ENCODE measurements around the gene HIP1R. TPM values are rescaled to one million over a fixed set of nuclear protein-coding genes. Genes with fewer than 3 reads are reported as not detected.

The HIP1R gene
- total and polyA plus RNA-seq, 10 of the 15 experiments (the other 5 are each of a cell fraction or from before 2014, with no cell fraction given): 0.18 to 27.7 (median 11.7) TPM

DNA sequence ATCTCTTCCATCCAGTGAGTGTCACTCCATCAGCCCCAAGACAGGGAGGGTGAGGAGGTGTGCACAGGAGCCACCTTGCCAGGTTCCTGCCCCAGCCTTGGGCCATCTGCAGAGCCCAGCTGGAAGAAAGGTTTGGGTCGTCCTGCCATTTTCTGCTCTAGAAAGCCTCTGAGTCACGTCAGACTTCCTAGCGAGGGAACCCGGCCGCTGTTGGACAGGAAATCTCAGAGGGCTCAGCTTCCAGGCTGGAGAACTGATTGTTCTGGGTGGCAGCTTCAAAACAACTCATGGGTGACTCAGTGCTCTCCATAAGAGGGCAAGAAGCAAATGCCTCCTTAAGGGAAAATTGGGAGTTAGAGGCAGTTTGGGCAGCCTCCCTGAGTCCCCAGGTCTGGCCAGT, 16.6 kb downstream of the HIP1R start:
- no peak overlapping the region for H3K4me3 ChIP-seq
- ATAC-seq: no peak
- ChIA-PET CTCF (no interaction called here), SMC1A (ENCODE audit: uncharacterized antibody, unreplicated experiment) (no interaction called here), POLR2A (no interaction called here), RAD21 (ENCODE audit: unreplicated experiment) (no interaction called here)
- H3K36me3 ChIP-seq (ENCODE audit: control insufficient read depth in 2 of 2, insufficient read depth in 2 of 2, low read length in 1 of 2): peaks cover 0 to 5% of the 10 kb centered on the region in 2 experiments; a peak in 2 of 4 replicates
- in situ Hi-C loops (cut with MboI): loop anchor here (25.0 kb wide), 1 partner anchor 385 kb away; the partner anchor contains the start of genes MPHOSPH9 and MTRFR
- 83% methylated on average over 5 of the region's 5 CpGs for WGBS (ENCODE audit: insufficient coverage, insufficient replicate concordance, low lambda C conversion rate, missing lambda C conversion rate)
- no peaks in the 10 kb centered on the region for H4K20me1 ChIP-seq (ENCODE audit: control insufficient read depth, insufficient read depth)
- no peak overlapping the region for H3K4me2 ChIP-seq (ENCODE audit: control insufficient read depth, insufficient read depth)
- H3K4me1 ChIP-seq (ENCODE audit: control insufficient read depth, insufficient read depth, low read length): no peaks in the 10 kb centered on the region
- H3K79me2 ChIP-seq (ENCODE audit: control insufficient read depth, insufficient read depth, low read length): no peaks in the 10 kb centered on the region
- H2AFZ ChIP-seq (ENCODE audit: control insufficient read depth, low read depth, low read length): no peak overlapping the region
- H3K9ac ChIP-seq (ENCODE audit: control insufficient read depth, insufficient read depth, low read length): no peak overlapping the region
- H3K27ac ChIP-seq (ENCODE audit: control insufficient read depth, insufficient read depth): no peak overlapping the region
- no peaks in the 10 kb centered on the region for H3K9me3 ChIP-seq (replicated peaks; ENCODE audit: control insufficient read depth, insufficient read depth, low read length)
- no peaks in the 10 kb centered on the region; a peak in 1 of 4 replicates for H3K27me3 ChIP-seq (replicated peaks in 1 of 2; ENCODE audit: control insufficient read depth in 2 of 2, insufficient read depth in 2 of 2, low read length in 1 of 2)
- no peak for DNase-seq (ENCODE audit: low read depth, low spot score)
- intact Hi-C loops (cut with micrococcal nuclease; ENCODE audit: unreplicated experiment): no loop called here
- no TSS peak for BruUV-seq (replicated peaks)
- no peak for TF ChIP-seq RBBP5 (conservative IDR thresholded peaks at IDR 0.05)
- TF ChIP-seq MAX (IDR thresholded peaks at IDR 0.05; ENCODE audit: low read depth, low read length): no peak
- FAIRE-seq: no peak

- Histone ChIP-seq H3K27me3 (replicated peaks in 1 of 2; ENCODE audit: control insufficient read depth in 2 of 2, insufficient read depth in 2 of 2, low read length in 1 of 2) (no peaks in the 10 kb centered on the region; a peak in 1 of 4 replicates), H3K9me3 (replicated peaks; ENCODE audit: control insufficient read depth, insufficient read depth, low read length) (no peaks in the 10 kb centered on the region), H2AFZ (ENCODE audit: control insufficient read depth, low read depth, low read length) (no peak overlapping the region), H3K9ac (ENCODE audit: control insufficient read depth, insufficient read depth, low read length) (no peak overlapping the region), H3K27ac (ENCODE audit: control insufficient read depth, insufficient read depth) (no peak overlapping the region), H3K79me2 (ENCODE audit: control insufficient read depth, insufficient read depth, low read length) (no peaks in the 10 kb centered on the region), H4K20me1 (ENCODE audit: control insufficient read depth, insufficient read depth) (no peaks in the 10 kb centered on the region), H3K4me1 (ENCODE audit: control insufficient read depth, insufficient read depth, low read length) (no peaks in the 10 kb centered on the region), H3K36me3 (ENCODE audit: control insufficient read depth in 2 of 2, insufficient read depth in 2 of 2, low read length in 1 of 2) (peaks cover 0 to 5% of the 10 kb centered on the region in 2 experiments; a peak in 2 of 4 replicates), H3K4me3 (no peak overlapping the region), H3K4me2 (ENCODE audit: control insufficient read depth, insufficient read depth) (no peak overlapping the region)
- WGBS (ENCODE audit: insufficient coverage, insufficient replicate concordance, low lambda C conversion rate, missing lambda C conversion rate): 54% methylated on average over 15 of the region's 18 CpGs
- DNase-seq (ENCODE audit: low read depth, low spot score): no peak
- intact Hi-C loops (cut with micrococcal nuclease; ENCODE audit: unreplicated experiment): no loop called here
- FAIRE-seq: no peak
- ChIA-PET POLR2A (no interaction called here), SMC1A (ENCODE audit: uncharacterized antibody, unreplicated experiment) (no interaction called here), CTCF (no interaction called here), RAD21 (ENCODE audit: unreplicated experiment) (no interaction called here)
- no TSS peak for BruUV-seq (replicated peaks)
- TF ChIP-seq SP1 (IDR thresholded peaks at IDR 0.05; ENCODE audit: low read depth, low read length) (no peak), NR2C1 (IDR thresholded peaks at IDR 0.05) (no peak), KLF5 (IDR thresholded peaks at IDR 0.05; ENCODE audit: partially characterized antibody) (no peak), IRF3 (IDR thresholded peaks at IDR 0.05) (no peak)
- in situ Hi-C loops (cut with MboI): loop anchor here (25.0 kb wide), 1 partner anchor 385 kb away; the partner anchor contains the start of genes MPHOSPH9 and MTRFR
- ATAC-seq: no peak
Observed at GRCh38 chr12:122852336-122853275, 17.3 kb downstream of the HIP1R start.

Measured in GM12878 (cell line).